DOHH2 (cell line): ENCODE results near the gene CTSH.

Experiments used
- H3F3A ChIP-seq: fragments of 200-600 bp; sonication (generic), shearing (Covaris generic); 2 replicates; pipeline ENCODE4 v1.6.0; 2016; ENCODE audit warnings: antibody characterized with exemption, mild to moderate bottlenecking; ENCODE audit not compliant: control insufficient read depth, insufficient read depth
- H3K27ac ChIP-seq: fragments of 200-600 bp; sonication (generic); 2 replicates; pipeline ENCODE4 v1.5.1; 2014; ENCODE audit warnings: low read depth, mild to moderate bottlenecking, low read length, moderate library complexity
- H3K27me3 ChIP-seq: fragments of 200-600 bp; sonication (generic); 2 replicates; pipeline ENCODE4 v1.6.1; 2014; ENCODE audit warnings: mild to moderate bottlenecking, low read length, mixed read lengths; ENCODE audit not compliant: control insufficient read depth
- H3K36me3 ChIP-seq: fragments of 200-600 bp; sonication (generic); 2 replicates; pipeline ENCODE4 v1.6.1; 2014; ENCODE audit warnings: mild to moderate bottlenecking, low read length, moderate library complexity, mixed read lengths; ENCODE audit not compliant: control insufficient read depth
- H3K4me1 ChIP-seq: fragments of 200-600 bp; sonication (generic); 2 replicates; pipeline ENCODE4 v1.6.1; 2014; ENCODE audit warnings: mild to moderate bottlenecking, low read length, mixed read lengths; ENCODE audit not compliant: control insufficient read depth
- H3K4me2 ChIP-seq: fragments of 200-600 bp; sonication (generic); 2 replicates; pipeline ENCODE4 v1.6.0; 2014; ENCODE audit warnings: mild to moderate bottlenecking, low read length, moderate library complexity
- H3K4me3 ChIP-seq: fragments of 200-600 bp; sonication (generic); 2 replicates; pipeline ENCODE4 v1.5.1; 2014; ENCODE audit warnings: mild to moderate bottlenecking, low read length, mixed read lengths
- H3K79me2 ChIP-seq: fragments of 200-600 bp; sonication (generic); 2 replicates; pipeline ENCODE4 v1.6.1; 2014; ENCODE audit warnings: mild to moderate bottlenecking, low read length, mixed read lengths; ENCODE audit not compliant: control insufficient read depth
- H3K9me2 ChIP-seq: fragments of 200-600 bp; sonication (generic); replicated peaks from 2 replicates; pipeline ENCODE4 v1.6.1; 2014; ENCODE audit warnings: mild to moderate bottlenecking, low read length, mixed read lengths; ENCODE audit not compliant: control insufficient read depth
- H3K9me3 ChIP-seq: fragments of 200-600 bp; sonication (generic); 2 replicates; pipeline ENCODE4 v1.6.1; 2014; ENCODE audit warnings: antibody characterized with exemption, low read length, mixed read lengths; ENCODE audit not compliant: control insufficient read depth, insufficient read depth
- H4K20me1 ChIP-seq: fragments of 200-600 bp; sonication (generic); 2 replicates; pipeline ENCODE4 v1.6.0; 2014; ENCODE audit warnings: low read depth, mild to moderate bottlenecking, antibody characterized with exemption, low read length, moderate library complexity; ENCODE audit not compliant: control insufficient read depth, insufficient read depth
- CTCF ChIP-seq: fragments of 200-600 bp; sonication (generic); IDR thresholded peaks from one replicate; pipeline ENCODE4 v1.5.1; 2014; ENCODE audit warnings: antibody characterized with exemption, mild to moderate bottlenecking, low read depth, low read length; ENCODE audit not compliant: poor library complexity, severe bottlenecking
- EZH2phosphoT487 ChIP-seq: fragments of 200-600 bp; sonication (generic); IDR thresholded peaks from 2 replicates; pipeline ENCODE4 v1.6.1; 2017; ENCODE audit warnings: borderline replicate concordance, mild to moderate bottlenecking, antibody characterized with exemption, low read length, moderate library complexity, mixed read lengths

The CTSH gene

GRCh38 chr15:78909160-78909695 lies 35.6 kb downstream of the CTSH start:
- Histone ChIP-seq H3K36me3 (peaks cover 49% of the 10 kb centered on the region), H3K9me2 (no peaks in the 10 kb centered on the region), H3K4me1 (no peaks in the 10 kb centered on the region; the same call in 1 of the 2 replicates), H3K9me3 (no peaks in the 10 kb centered on the region), H3K27ac (no peak overlapping the region), H3F3A (peaks cover 29% of the 10 kb centered on the region), H3K4me2 (no peak overlapping the region), H3K79me2 (no peaks in the 10 kb centered on the region), H3K27me3 (no peaks in the 10 kb centered on the region), H4K20me1 (peaks cover 5% of the 10 kb centered on the region), H3K4me3 (no peak overlapping the region)
- no peak for TF ChIP-seq EZH2phosphoT487
- no peak for TF ChIP-seq CTCF

- no peak overlapping the region for H3K4me3 ChIP-seq
- H4K20me1 ChIP-seq: peaks cover 5% of the 10 kb centered on the region
- H3K79me2 ChIP-seq: no peaks in the 10 kb centered on the region
- H3K27me3 ChIP-seq: no peaks in the 10 kb centered on the region
- H3K9me2 ChIP-seq: no peaks in the 10 kb centered on the region
- H3K4me1 ChIP-seq: no peaks in the 10 kb centered on the region
- no peak overlapping the region for H3K4me2 ChIP-seq
- TF ChIP-seq EZH2phosphoT487: no peak
- TF ChIP-seq CTCF: peak; percentile 28
- no peaks in the 10 kb centered on the region for H3K9me3 ChIP-seq
- H3F3A ChIP-seq: peaks cover 37% of the 10 kb centered on the region
- H3K36me3 ChIP-seq: peaks cover 63% of the 10 kb centered on the region
- no peak overlapping the region for H3K27ac ChIP-seq
These were observed 37.3 kb downstream of the CTSH start for GRCh38 chr15:78907577-78907976.

GRCh38 chr15:78906316-78906620 lies 38.6 kb downstream of the CTSH start:
- no peaks in the 10 kb centered on the region for H3K4me1 ChIP-seq
- TF ChIP-seq EZH2phosphoT487 (no peak), CTCF (no peak)
- peaks cover 70% of the 10 kb centered on the region for H3K36me3 ChIP-seq
- peaks cover 5% of the 10 kb centered on the region for H4K20me1 ChIP-seq
- H3K9me3 ChIP-seq: no peaks in the 10 kb centered on the region
- no peak overlapping the region for H3K4me3 ChIP-seq
- H3K9me2 ChIP-seq: no peaks in the 10 kb centered on the region
- no peaks in the 10 kb centered on the region for H3K79me2 ChIP-seq
- H3K27me3 ChIP-seq: no peaks in the 10 kb centered on the region
- no peak overlapping the region for H3K4me2 ChIP-seq
- peaks cover 37% of the 10 kb centered on the region for H3F3A ChIP-seq
- no peak overlapping the region for H3K27ac ChIP-seq
